NOMO-1 treated with dmso at 0.1 percent for 144 hours (cell line): Measurements from ENCODE around the gene FGF4.
"Not testable (repeated sequence)": the region's sequence is repeated elsewhere in the genome, so short reads cannot be mapped to it uniquely, and the experiment has no call there.

Experiments used
- DNase-seq: peaks from one replicate; lab custom pipeline; 2025; ENCODE audit not compliant: unreplicated experiment; lab: John Stamatoyannopoulos, UW

Gene FGF4

DNA sequence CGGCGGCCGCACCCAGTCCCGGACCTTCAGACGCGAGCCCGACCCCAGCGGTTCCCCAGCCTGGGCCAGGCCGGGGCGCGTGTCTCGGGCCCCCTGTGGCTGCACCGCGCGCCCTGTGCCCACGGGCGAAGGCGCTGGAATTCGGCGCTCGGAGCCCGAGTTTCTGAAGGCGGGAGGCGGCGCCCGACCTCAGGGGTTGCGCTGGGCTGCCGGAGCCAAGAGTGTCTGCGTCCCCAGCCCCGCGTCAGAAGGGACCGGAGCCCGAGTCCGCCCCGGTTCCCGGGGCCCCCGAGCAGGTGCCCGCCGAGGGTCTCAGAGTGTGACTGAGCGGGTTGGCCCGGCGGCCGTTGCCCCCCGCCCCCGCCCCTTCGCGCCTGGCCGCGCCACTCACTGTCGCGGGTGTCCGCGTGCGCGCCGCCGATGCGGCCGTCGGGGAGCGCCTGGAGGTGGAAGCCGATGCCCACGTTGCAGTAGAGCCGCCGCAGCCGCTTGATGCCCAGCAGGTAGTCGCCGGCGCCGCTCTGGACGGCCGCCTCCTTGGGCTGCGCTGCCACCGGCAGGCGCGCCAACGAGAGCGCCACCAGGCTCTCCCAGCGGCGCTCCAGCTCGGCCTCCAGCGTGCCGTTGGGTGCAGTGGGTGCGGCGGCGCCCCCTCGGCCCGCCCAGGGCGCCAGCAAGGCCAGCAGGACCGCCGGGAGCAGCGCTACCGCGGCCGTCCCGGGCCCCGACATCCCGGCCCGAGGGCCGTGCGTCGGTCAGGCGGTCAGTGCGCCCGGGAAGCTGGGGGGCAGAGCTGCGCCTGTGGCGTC, 583 bp downstream of the FGF4 start:
- no peak for DNase-seq

DNA sequence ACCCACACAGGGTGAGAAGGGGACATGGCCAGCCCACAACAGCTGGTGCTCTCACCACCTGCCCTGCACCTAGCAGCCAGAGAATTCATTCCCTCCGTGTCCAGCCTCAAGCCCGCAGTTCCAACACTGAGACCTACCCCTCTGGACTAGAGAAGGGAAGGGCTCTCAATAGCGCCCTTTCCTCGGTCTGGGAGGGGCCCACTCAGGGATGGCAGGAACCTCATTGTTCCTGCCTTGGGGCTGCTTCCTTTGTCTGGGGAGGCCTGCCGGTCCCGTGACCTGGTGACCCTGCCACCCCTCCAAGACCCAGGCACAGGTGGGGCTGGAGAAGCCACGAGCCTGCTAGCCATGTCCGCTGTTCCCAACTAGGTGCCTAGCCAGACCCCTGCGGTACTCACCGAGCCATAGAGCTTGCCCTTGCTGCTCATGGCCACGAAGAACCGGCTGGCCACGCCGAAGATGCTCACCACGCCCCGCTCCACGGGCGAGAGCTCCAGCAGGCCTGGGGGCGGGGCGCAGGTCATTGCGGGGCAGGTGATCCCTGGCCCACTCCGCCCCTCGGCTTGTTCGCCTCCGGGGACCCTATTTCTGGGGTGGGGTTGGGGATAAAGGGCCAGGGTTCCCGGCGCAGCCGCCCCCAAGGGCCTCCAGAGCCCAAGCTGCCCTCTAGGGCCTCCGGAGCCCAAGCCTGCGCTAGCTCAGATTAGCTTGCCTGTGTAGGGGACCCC, 1.4 kb downstream of the FGF4 start:
- no peak for DNase-seq

DNA sequence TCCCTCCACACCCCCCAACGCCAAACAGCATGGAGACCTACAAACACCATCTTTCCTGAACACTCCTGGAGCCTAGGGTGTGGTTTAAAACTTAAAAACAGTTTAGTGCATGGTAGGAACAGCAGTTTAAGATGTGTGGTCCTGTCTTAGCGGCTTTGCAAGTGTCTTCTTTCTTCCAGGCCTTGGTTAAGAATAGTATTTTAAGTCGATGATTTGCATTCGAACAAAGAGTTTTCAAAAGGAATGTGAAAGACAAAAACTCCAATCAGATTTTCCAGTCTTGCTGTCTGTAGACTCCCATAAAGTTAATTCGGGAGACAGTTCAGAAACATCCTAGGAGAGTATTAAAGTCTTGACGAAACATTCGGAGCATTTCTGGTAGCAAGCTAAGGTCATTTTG, 3.7 kb downstream of the FGF4 start:
- no peak for DNase-seq

DNA sequence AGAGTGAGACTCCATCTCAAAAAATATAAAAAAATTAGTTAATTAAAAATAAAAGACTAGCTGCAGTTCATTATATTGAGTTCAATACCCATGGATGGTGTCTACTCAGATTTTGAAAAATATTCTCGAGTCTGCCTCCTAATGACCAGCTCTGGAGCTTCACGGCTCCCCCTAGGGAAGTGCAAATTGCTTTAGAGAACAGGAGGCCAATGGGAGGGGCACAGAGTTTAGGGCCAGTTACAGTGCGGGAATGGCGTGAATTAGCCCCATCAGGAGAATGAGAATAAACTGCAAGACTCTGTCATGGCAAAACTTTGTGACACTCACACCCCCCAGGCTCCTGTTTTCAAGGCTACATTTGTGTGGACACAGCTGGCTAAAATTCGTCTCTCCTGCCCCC, 4.6 kb downstream of the FGF4 start:
- DNase-seq: no peak

DNA sequence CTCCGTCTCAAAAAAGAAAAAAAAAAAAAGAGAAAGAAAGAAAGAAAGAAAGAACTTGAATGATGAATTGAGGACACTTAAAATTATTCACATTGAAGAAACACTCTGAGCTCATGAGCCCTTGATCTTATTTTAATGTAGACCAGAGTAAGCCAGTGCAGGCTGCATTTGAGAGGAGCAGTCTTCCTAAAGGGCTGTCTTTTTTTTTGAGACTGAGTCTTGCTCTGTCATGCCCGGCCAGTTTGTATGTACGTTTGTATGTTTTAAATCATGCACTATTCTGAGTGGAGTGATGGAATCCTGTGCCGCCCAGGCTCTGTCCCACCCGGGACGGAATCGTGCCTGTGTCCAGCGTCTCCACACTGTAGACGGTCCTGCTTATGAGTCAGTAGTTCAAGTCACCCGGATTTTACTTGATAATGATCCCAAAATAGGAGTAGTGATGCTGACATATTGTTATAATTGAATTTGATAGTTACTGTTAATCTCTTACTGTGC, 9.6 kb downstream of the FGF4 start:
- no peak for DNase-seq

DNA sequence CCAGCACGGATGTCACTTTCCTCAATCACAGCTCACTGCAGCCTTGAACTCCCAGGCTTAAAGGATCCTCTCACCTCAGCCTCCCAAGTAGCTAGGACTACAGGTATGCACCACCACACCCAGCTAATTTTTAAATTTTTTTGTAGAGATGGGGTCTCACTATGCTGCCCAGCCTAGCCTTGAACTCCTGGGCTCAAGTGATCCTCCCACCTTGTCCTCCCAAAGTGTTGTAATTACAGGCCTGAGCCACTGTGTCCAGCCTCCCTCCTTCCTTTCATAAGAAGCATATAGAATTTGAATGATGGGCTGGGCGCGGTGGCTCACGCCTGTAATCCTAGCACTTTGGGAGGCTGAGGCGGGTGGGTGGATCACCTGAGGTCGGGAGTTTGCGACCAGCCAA, 10.2 kb downstream of the FGF4 start:
- DNase-seq: not testable (repeated sequence)

DNA sequence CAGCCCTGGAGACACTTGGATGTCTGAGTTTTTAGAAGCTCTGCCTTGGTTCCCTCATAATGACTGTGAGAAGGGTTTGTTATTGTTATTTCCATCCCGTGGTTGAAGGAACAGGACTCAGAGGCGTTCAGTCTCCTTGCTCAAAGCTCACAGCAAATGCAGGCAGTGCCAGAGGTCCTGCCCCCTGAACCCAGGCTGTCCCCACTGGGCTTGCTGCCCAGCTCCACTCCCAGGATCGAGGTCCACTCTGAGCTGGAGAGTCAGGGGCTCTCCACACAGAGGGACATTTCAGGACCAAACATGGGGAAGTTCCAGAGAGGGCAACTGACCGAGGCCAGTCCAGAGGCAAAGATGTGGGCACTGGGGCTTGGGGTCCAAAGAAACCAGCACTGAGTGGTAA, 14.8 kb downstream of the FGF4 start:
- no peak for DNase-seq

DNA sequence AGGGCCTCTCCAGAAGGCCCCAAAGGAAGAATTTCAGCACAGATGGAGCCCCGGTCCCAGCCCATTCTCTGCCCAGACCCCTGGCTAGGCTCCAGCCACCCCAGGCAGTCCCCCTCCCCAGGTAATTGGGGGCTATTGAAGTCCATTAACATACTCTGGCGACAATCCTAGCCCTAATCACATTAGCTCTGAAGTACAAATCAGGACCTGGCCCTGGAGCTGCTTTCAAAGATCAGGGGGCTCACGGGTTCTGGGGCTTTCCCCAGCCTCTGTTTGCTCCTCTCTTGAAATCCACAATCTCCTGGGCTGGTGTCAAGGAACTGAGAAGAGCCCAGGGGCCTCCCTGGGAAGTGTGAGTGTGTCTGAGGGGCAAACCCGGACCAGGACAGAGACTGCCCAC, 22.3 kb downstream of the FGF4 start:
- DNase-seq: no peak

DNA sequence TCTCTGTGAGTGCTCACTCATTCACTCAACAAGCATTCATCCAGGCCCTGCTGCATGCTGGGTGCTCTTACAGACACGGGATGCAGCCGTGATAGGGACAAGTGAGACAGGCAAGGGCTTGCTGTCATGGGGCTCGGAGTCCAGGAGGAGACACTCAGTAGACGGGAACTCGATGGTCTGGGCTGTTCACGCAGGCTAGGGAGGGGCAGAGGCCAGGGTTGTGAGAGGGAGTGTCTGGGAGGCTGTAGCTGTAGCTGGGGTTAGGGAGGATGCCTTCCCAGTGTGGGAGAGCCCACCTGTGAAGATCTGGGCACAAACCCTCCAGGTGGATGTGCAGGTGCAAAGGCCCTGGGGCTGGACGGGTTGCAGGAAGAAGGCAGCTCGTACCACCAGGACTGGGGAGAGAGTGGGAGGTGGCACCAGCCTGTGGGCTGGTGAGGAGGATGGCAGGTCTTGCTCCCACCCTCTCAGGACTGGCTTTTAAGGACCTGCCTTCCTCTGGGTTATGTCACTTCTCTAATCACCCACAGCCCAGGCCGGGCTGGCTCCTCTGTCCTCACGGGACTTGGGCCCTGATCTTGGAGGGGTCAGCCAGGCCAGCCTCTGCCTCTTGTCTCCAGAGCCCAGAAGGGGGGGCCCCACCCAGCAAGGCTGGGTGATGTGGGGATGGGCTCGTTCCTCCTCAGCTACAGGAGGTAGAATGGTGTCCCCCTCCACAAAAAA, 24.1 kb downstream of the FGF4 start:
- DNase-seq: no peak

DNA sequence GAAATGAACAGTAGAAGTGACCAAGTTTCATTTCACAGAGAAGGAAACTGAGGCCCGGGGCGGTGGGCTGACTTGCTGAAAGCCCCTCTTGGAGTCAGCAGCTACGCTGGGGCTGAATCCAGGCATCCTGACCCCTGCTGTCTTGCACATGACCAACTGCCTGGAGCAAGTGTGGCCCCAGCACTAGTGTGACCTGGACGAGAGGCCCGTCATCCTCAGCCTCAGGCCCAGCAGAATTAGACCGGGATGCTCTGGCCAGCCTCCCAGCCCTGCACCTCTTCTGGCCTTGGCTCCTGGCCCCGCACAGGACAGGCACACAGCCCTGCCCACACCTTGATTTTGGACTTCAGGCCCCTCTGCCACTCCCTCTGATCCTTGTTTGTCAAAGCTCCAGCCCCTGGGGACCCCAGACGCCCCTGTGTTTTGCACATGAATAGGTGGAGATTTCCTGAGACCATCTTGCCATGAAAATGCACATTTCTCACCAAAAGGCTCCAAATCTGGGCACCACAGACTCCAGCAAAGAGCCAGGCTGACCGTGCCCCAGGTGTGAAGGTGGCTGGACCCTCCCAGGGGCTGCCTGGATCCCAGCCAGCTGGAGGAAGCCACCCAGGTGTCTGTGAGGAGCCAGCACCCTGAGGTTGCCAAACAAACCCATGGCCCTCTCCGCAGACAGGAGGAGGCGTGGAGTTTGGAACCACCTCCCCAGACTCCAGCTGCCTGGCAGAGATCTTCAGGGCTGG, 24.9 kb downstream of the FGF4 start:
- DNase-seq: no peak

DNA sequence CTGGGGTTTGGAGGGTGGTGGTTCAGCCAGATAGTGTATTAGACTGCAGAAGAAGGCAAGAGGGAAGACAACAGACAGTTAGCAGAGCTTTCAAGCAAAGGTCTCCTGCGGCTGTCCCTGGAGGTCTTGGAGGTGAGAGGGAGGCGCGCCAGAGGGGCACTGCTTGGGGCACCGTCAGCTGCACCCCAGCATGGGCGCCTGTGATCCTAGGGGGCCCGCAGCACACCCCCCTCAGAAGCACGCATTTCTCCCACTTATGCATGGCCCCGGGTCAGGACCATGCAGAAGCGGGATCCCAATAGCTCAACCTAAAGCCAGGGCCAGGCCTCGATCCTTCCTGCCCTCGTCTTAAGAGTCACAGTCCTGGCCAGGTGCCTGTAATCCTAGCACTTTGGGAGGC, 26.5 kb downstream of the FGF4 start:
- no peak for DNase-seq

DNA sequence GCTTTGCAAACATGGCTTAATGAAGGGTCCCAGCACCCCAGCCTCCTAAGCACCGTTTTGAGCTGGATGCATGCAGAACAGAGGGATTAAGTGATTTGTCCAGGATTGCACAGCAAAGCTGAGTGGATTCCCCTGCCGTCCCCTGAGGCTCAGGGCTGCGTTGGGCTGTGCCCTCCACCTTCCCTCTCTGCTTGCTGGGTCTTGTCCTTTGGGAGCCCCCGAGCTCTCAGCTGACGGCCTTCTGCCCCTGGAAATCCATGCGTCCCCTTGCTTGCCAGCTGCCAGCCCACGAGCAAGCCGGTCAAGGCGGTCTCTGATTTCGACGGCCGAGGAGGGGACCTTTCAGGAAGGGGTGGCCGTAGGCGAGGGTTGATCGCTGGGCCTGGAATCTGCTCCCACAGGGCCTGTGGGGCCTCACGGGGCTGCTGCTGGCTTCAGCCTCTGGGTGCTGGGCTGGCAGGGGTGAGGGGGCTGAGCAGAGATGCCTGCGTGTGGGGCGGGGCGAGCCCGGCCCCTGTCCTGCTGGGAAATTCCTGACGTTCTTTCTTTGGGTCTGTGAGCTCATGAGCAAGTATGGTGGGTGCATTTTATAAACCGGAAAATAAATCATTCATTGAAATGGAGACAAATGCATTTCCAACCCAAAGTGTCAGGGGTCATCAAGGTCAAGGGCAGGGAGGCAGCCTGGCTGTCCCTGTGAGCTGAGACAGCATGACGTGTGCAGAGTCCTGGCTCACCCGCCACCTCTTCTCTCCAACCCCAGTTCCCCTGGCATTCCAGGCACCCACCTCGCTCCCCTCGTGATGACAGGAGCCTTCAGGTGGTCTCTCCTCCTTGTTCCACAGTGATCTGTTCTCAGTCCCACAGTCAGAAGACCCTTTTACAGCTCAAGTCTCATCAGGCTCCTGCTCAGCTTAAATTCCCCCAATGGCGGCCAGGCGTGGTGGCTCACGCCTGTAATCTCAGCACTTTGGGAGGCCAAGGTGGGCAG, 28.1 kb downstream of the FGF4 start:
- no peak for DNase-seq

DNA sequence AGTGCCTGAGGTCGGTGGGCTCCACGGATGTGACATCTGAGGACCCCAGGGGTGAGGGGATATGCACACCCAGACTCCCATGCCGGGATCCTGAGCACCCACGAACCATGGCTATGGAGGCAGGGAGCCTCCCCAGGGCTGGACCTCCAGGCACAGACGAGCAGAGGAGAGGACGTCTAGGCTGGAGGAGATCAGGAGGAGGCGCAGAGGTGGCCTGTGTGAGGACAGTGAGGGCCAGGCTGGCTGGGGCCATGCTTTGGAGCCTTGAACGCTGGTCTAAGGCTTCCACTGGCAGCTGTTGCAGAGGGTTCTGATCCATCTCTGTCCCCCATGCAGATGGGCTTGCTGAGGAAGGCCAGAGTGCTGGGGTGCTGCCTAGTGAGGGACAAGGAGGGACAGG, 29.0 kb downstream of the FGF4 start:
- no peak for DNase-seq

DNA sequence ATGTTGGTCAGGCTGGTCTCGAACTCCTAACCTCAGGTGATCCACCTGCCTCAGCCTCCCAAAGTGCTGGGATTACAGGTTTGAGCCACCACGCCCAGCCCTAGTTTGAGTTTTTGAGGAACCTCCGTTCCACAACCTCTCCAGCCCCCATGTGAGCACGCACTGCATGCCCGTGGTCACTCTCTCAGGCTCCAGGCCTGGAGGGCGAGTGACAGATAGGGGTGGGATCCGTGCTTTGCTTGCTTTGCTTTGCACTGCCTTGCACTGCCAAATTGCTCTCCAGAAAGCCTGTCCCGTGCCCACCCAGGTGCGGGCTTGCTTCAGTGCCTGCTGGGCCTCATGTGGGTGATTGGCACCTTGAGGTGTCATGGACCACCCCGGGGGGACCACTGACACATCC, 29.9 kb downstream of the FGF4 start:
- no peak for DNase-seq

DNA sequence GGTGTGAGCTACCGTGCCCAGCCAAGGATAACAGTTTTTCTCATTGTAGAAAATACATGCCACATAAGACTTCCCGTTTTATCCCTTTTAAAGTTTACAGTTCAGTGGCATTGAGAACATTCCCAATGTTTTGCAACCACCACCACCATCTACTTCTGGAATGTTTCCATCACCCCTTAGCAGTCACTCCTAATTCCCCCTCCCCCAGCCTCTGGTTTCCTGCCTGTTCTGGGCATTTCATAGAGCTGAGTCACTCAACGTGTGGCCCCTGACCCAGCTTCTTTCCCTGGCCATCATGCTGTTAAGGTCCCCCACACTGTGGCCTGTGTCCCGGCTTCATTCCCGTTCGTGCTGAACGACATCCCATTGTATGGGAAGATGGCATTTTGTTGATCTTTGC, 30.7 kb downstream of the FGF4 start:
- no peak for DNase-seq

DNA sequence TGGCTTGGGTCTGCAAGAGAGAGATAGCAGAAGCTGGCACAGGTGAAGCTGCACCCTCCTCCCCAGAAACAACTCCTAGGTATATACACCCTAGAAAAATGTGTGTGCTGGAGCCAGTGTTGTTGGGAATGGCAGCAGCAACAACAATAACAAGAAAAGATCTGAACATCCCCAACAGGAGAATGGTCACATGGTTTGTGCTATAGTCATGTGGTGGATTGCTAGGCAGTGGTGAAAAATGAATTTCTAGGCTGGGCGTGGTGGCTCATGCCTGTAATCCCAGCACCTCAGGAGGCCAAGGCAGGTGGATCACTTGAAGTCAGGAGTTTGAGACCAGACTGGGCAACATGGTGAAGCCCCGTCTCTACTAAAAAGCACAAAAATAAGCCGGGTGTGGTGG, 40.3 kb downstream of the FGF4 start:
- DNase-seq: no peak

DNA sequence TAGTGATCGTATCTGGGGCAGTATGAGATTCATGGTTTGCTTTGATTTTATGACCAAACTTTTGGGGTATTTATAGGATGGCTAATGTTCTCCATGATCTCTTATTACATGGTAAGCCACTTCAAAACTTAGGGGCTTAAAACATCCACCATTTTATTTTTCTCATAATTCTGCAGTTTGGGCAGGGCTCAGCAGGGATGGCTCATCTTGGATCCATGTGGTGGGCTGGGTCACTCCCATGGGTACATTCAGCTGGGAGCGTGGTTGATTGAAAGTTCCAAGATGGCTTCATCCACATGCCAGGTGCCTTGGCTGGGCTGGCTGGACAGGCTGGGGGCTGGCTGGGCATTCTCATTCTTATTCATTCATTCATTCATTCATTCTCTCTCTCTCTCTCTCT, 40.8 kb downstream of the FGF4 start:
- no peak for DNase-seq

DNA sequence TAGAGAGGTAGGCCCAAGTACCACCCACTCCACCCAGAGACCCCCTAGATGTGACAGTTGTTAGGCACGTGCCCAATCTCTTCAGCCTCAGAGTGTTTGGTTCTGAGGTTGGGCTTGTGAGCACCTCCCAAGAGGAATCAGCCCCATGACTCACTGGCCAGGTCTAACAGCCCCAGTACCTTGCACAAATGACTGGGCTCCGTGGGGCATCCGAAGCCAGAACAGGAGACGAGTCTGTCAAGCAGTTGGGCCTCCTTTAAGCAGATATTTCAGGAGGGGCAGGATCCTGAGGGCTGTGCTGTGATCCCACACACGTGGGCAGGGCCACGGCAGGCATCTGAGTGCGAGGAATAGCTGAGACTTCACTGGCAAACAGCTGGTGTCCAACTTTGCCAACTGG, 42.2 kb downstream of the FGF4 start:
- no peak for DNase-seq

DNA sequence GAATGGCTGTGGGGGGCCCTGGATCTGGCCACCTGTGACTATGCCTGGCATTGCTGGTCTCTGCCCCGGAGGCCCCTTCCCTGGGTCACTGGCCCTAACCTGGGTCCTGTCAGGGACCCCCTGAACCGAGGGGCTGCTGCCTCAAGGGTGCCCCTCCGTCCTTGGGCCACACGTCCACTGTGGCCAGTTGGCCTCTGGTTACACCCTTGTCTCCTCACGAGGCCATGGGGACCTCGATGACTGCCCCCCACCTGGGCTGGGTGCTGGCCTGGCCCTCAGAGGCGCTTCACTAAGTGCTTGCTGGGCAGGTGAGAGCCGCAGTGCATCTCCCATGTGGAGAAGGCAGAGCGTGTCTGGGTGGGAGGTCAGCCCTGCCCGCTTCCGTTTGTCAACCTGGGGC, 44.0 kb downstream of the FGF4 start:
- no peak for DNase-seq

DNA sequence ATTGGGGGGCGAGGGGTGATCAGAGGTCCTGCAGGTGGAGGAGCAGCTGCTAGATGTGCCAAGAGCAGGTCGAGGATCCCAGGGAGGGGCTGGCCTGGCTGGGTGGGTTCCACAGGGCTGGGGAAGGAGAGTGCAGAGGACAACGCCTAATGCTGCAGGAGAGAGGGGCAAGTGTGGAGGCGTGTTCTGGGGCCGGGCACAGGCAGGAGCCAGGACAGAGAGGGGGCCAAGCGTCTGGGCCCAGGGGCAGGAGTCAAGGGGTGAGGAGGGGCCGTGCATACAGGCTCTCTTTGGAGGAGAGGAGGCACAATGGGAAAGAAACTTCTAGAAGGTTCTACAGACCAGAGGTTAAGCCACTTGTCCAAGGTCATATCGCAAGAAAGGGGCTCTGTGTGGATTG, 44.6 kb downstream of the FGF4 start:
- no peak for DNase-seq
